Kidney (tissue), 14 donors: ENCODE data around the gene COL3A1. TPM values are rescaled to one million over a fixed set of nuclear protein-coding genes. Genes with fewer than 3 reads are reported as not detected.

Source experiments
- DNase-seq, 5 donors: peaks; one replicate each; pipeline ENCODE4 v3.0.0-alpha.2; 2013 to 2020
- FAIRE-seq: peaks from 2 replicates; lab custom pipeline; 2012; peaks lifted over from hg19 to GRCh38; lab: Jason Lieb, UNC
- H3K27ac ChIP-seq, 2 donors: one replicate each; pipeline ENCODE4 v1.7.0; 2013; ENCODE audit warnings: low read depth in 2 of 2, low read length in 2 of 2, inconsistent platforms in 1 of 2
- H3K27me3 ChIP-seq: one replicate; pipeline ENCODE4 v1.7.1; 2013; ENCODE audit warnings: low read length, inconsistent platforms; ENCODE audit not compliant: control insufficient read depth, insufficient read depth
- H3K36me3 ChIP-seq, 3 donors: one replicate each; pipeline versions ENCODE4 v1.7.0 to v1.7.1; 2013; ENCODE audit warnings: low read length in 3 of 3, control low read depth in 1 of 3, inconsistent platforms in 1 of 3; ENCODE audit not compliant: insufficient read depth in 3 of 3, control insufficient read depth in 2 of 3
- H3K4me1 ChIP-seq, 3 donors: one replicate each; pipeline versions ENCODE4 v1.7.0 to v1.7.1; 2013; ENCODE audit warnings: low read length in 3 of 3, inconsistent platforms in 1 of 3, low read depth in 1 of 3; ENCODE audit not compliant: control insufficient read depth in 2 of 3, insufficient read depth in 2 of 3
- H3K4me3 ChIP-seq, 3 donors: one replicate each; pipeline versions ENCODE4 v1.7.0 to v1.8.1; 2013; ENCODE audit warnings: low read length in 3 of 3, control low read depth in 1 of 3, inconsistent platforms in 1 of 3
- H3K9ac ChIP-seq, 3 donors: one replicate each; pipeline versions ENCODE4 v1.7.0 to v1.7.1; 2013; ENCODE audit warnings: low read length in 3 of 3, control low read depth in 1 of 3, inconsistent platforms in 1 of 3
- H3K9me3 ChIP-seq, 3 donors: one replicate each; pipeline versions ENCODE4 v1.7.0 to v1.7.1; 2013; ENCODE audit warnings: low read length in 3 of 3, control low read depth in 1 of 3, inconsistent platforms in 1 of 3; ENCODE audit not compliant: control insufficient read depth in 2 of 3, insufficient read depth in 1 of 3
- intact Hi-C: fragments of 100-400 bp; cut with DNase I; formaldehyde crosslinking; loops from one replicate; pipeline ENCODE4 v1.11.1; 2022
- polyA plus RNA-seq: library from polyadenylated mRNA; stranded (reverse); fragments of 350-450 nt; fragmentation: Illumina TruSeq; extraction: RNeasy Lipid Tissue Mini Kit (QIAGEN cat#74804); gene quantifications from one replicate; pipeline ENCODE4 v1.2.3, GENCODE V29; 2014; ENCODE audit warnings: low read depth, low replicate concordance; ENCODE audit not compliant: insufficient read depth
- total RNA-seq: library from RNA; stranded (reverse); fragmentation: NEBNext Ultra II Directional; extraction: Animal tissue kit (Norgen Biotek cat#: 25700); gene quantifications from one replicate; pipeline ENCODE4 v1.2.1, GENCODE V29; 2021
- TF ChIP-seq, protein P1 (sequence below): IDR thresholded peaks from 3 replicates; pipeline ENCODE4 v1.5.1; 2012; ENCODE audit warnings: mild to moderate bottlenecking, moderate library complexity, borderline replicate concordance; ENCODE audit not compliant: insufficient read depth; ENCODE audit errors: extremely low read depth
- donor health status: control.
- donor health status: control.
- donor health status: control.
- donor health status: control.
- donor health status: control.
- donor health status: DM: yes; HTN: yes; CAD: no.
- donor health status: Normal renal cell carcinoma (clear cell type).

Gene COL3A1
- total and polyA plus RNA-seq, 2 donors from 2014 or later: 32.2 to 138 TPM

DNA sequence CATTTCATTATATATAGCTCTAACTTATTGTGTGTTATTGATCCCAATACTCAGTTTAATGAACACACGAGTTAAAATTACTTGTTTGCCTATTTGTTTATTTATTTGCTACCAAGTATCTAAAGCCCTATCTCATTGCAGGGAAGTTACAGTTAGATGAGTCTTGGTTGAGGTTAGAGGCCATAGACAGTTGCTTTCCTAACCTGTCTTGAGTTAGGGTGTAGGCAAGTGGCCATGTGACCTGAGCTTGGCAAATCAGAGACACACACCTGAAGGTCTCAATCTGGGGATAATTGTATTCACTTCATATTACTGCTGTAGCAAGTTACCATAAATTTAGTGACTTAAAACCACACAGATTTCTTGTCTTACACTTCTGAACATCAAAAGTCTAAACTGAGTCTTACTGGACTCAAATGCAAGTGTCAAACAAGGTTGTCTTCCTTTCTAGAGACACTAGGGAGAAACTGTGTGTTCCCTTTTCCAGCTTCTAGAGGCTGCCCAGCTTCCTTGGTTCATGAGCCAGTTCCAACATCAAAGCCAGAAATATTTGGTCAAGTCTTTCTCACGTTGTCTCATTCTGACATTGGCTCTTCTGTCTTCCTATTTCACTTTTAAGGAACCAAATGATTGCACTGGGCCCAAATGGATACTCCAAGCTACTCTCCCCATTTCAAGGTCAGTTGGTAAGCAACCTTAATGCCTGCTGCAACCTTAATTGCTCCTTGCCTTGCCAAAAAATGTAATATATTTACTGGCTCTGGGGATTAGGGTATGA, 39.7 kb downstream of the COL3A1 start:
- intact Hi-C loops: no loop called here
- Histone ChIP-seq H3K9me3 (no peaks in the 10 kb centered on the region), H3K4me3 (no peak overlapping the region), H3K27me3 (no peaks in the 10 kb centered on the region), H3K4me1 (peaks cover 0 to 3% (median 0%) of the 10 kb centered on the region in 3 donors), H3K36me3 (no peaks in the 10 kb centered on the region), H3K9ac (no peak overlapping the region), H3K27ac (no peak overlapping the region)
- DNase-seq: no peak
- FAIRE-seq: no peak
- TF ChIP-seq, protein P1, sequence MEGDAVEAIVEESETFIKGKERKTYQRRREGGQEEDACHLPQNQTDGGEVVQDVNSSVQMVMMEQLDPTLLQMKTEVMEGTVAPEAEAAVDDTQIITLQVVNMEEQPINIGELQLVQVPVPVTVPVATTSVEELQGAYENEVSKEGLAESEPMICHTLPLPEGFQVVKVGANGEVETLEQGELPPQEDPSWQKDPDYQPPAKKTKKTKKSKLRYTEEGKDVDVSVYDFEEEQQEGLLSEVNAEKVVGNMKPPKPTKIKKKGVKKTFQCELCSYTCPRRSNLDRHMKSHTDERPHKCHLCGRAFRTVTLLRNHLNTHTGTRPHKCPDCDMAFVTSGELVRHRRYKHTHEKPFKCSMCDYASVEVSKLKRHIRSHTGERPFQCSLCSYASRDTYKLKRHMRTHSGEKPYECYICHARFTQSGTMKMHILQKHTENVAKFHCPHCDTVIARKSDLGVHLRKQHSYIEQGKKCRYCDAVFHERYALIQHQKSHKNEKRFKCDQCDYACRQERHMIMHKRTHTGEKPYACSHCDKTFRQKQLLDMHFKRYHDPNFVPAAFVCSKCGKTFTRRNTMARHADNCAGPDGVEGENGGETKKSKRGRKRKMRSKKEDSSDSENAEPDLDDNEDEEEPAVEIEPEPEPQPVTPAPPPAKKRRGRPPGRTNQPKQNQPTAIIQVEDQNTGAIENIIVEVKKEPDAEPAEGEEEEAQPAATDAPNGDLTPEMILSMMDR: no peak

DNA sequence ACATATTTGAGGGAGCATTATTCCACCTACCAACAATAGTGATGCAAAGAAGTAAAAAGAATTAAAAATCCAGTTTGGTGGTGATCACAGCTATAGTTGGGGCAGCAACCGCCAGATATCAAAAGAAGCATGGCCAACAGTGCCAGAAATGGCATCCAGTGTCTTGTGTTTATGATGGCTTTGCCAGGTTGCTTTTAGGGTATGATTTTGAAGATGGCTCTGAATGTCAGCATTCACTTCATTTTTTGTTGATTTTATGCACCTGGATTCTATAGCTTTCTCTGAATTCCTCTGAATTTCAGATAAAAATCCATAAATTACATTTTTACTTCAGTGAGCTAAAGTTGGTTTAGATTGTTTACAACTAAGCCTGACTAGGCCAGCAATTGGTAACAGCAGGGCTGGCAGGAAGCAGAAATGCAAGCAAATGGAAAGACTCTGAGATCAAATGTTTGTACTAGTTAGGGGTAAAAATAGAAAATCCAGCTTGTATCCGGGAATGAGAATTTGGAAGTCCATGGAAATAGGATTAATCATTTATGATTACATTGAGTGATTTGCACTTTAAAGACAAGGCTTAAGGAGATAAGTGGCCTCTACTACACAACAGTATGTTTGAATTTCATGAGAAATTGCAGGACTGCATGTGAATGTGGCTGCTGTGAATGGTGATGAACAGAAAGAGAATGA, 40.4 kb downstream of the COL3A1 start:
- FAIRE-seq: no peak

DNA sequence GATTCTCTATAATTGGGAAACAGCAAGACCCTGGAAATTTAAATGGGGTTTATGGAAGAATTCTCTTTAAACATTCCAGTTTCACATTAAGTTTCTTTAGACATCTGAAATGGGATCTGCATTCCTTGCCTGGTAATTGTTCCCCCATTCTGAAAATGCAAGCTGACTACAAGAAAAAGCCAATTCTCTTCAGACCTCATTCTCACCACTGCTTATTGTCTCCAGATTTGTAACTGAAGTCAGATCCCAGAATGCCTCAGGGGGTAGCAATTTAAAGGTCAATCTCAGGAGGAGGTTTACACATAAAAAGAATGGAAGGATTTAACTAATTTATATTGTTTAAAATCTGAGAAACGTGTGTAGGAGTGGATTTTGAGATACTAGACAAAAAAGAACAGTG, 41.2 kb downstream of the COL3A1 start:
- no peak for FAIRE-seq
- TF ChIP-seq, protein P1: no peak
- H3K4me3 ChIP-seq: no peak overlapping the region
- H3K27me3 ChIP-seq: no peaks in the 10 kb centered on the region
- no peak overlapping the region for H3K9ac ChIP-seq
- DNase-seq: no peak
- H3K4me1 ChIP-seq: peaks cover 0 to 3% (median 0%) of the 10 kb centered on the region in 3 donors
- H3K27ac ChIP-seq: no peak overlapping the region
- no peaks in the 10 kb centered on the region for H3K9me3 ChIP-seq
- H3K36me3 ChIP-seq: no peaks in the 10 kb centered on the region
- intact Hi-C loops: no loop called here

More for the DNA sequence above, 40.4 kb downstream of the COL3A1 start:
- Histone ChIP-seq H3K27me3 (no peaks in the 10 kb centered on the region), H3K9ac (no peak overlapping the region), H3K9me3 (no peaks in the 10 kb centered on the region), H3K27ac (no peak overlapping the region), H3K36me3 (no peaks in the 10 kb centered on the region), H3K4me3 (no peak overlapping the region), H3K4me1 (peaks cover 0 to 3% (median 0%) of the 10 kb centered on the region in 3 donors)
- TF ChIP-seq, protein P1: no peak
- intact Hi-C loops: no loop called here
- DNase-seq: peak in 2 of 5 donors; percentile 8 to 9
